HEK293 (cell line): ENCODE results near the gene PRRC2B.

ENCODE experiments used
- CTCF ChIA-PET: fragments of 350-600 bp; formaldehyde crosslinking; extraction: SDS; loops from one replicate; lab custom pipeline; 2021; ENCODE audit warnings: antibody characterized with exemption; lab: Yijun Ruan, JAX
- POLR2A ChIA-PET: fragments of 300-600 bp; formaldehyde crosslinking; extraction: SDS; loops from one replicate; lab custom pipeline; 2020; ENCODE audit warnings: antibody characterized with exemption, inconsistent platforms; lab: Yijun Ruan, JAX
- H3K27ac ChIP-seq: fragments of 200-500 bp; sonication (Bioruptor generic); 2 replicates; pipeline ENCODE4 v1.5.1; 2014; ENCODE audit warnings: low read depth, low read length, control low read depth, inconsistent platforms; ENCODE audit errors: extremely low read depth
- H3K36me3 ChIP-seq, 2 experiments: fragments of 200-500 bp in 1 of 2; sonication (Bioruptor generic) in 1 of 2; 1 replicate in 1 of 2; 2 replicates in 1 of 2; pipeline ENCODE4 v1.5.1; 2014 to 2017; ENCODE audit warnings: inconsistent platforms in 2 of 2, low read length in 2 of 2; ENCODE audit not compliant: control insufficient read depth in 2 of 2, insufficient read depth in 1 of 2
- H3K4me1 ChIP-seq: fragments of 200-500 bp; sonication (Bioruptor generic); 2 replicates; pipeline ENCODE4 v1.5.1; 2014; ENCODE audit warnings: mild to moderate bottlenecking, low read length, inconsistent platforms; ENCODE audit not compliant: control insufficient read depth, insufficient read depth
- H3K4me3 ChIP-seq: 2 replicates; pipeline ENCODE4 v1.5.1; 2011; ENCODE audit warnings: low read depth, mild to moderate bottlenecking, control low read depth, low read length, moderate library complexity
- H3K9me3 ChIP-seq: fragments of 200-500 bp; sonication (Bioruptor generic); 2 replicates; pipeline ENCODE4 v1.5.1; 2014; ENCODE audit warnings: low read depth, low read length, inconsistent platforms; ENCODE audit not compliant: control insufficient read depth, insufficient read depth
- BCL11A ChIP-seq: fragments of 450-650 bp; formaldehyde crosslinking; IDR thresholded peaks from 2 replicates; pipeline ENCODE4 v1.5.1; 2016; ENCODE audit warnings: low read depth, missing biosample characterization, missing genetic modification characterization
- HOXA7 ChIP-seq: sonication (generic); formaldehyde crosslinking; IDR thresholded peaks from 2 replicates; pipeline ENCODE4 v1.8.1; 2022; ENCODE audit warnings: missing genetic modification reagents, borderline replicate concordance
- SCRT1 ChIP-seq: fragments of 450-650 bp; formaldehyde crosslinking; IDR thresholded peaks from 2 replicates; pipeline ENCODE4 v1.5.1; 2016; ENCODE audit warnings: missing biosample characterization, missing genetic modification characterization, borderline replicate concordance
- SCRT2 ChIP-seq: fragments of 450-650 bp; formaldehyde crosslinking; IDR thresholded peaks from 2 replicates; pipeline ENCODE4 v1.5.1; 2016; ENCODE audit warnings: missing biosample characterization, missing genetic modification characterization
- ZBTB1 ChIP-seq: fragments of 450-650 bp; formaldehyde crosslinking; IDR thresholded peaks from 2 replicates; pipeline ENCODE4 v1.5.1; 2016; ENCODE audit warnings: missing biosample characterization, missing genetic modification characterization
- ZBTB48 ChIP-seq: fragments of 450-650 bp; formaldehyde crosslinking; IDR thresholded peaks from 2 replicates; pipeline ENCODE4 v1.5.1; 2016; ENCODE audit warnings: missing biosample characterization, missing genetic modification characterization
- ZFP37 ChIP-seq: fragments of 450-650 bp; formaldehyde crosslinking; IDR thresholded peaks from 2 replicates; pipeline ENCODE4 v1.5.1; 2016; ENCODE audit warnings: missing biosample characterization, missing genetic modification characterization
- ZNF121 ChIP-seq: fragments of 450-650 bp; formaldehyde crosslinking; IDR thresholded peaks from 2 replicates; pipeline ENCODE4 v1.5.1; 2016; ENCODE audit warnings: missing biosample characterization, missing genetic modification characterization
- ZNF138 ChIP-seq: fragments of 450-650 bp; formaldehyde crosslinking; IDR thresholded peaks from 2 replicates; pipeline ENCODE4 v1.5.1; 2016; ENCODE audit warnings: missing biosample characterization, missing genetic modification characterization, borderline replicate concordance
- ZNF214 ChIP-seq: fragments of 450-650 bp; formaldehyde crosslinking; IDR thresholded peaks from 2 replicates; pipeline ENCODE4 v1.5.1; 2017; ENCODE audit warnings: missing biosample characterization, mild to moderate bottlenecking, missing genetic modification characterization, borderline replicate concordance
- ZNF223 ChIP-seq: fragments of 450-650 bp; formaldehyde crosslinking; IDR thresholded peaks from 2 replicates; pipeline ENCODE4 v1.5.1; 2016; ENCODE audit warnings: missing biosample characterization, missing genetic modification characterization
- ZNF311 ChIP-seq: fragments of 450-650 bp; formaldehyde crosslinking; IDR thresholded peaks from 2 replicates; pipeline ENCODE4 v1.5.1; 2017; ENCODE audit warnings: missing biosample characterization, missing genetic modification characterization, borderline replicate concordance
- ZNF324 ChIP-seq: fragments of 450-650 bp; formaldehyde crosslinking; IDR thresholded peaks from 2 replicates; pipeline ENCODE4 v1.5.1; 2016; ENCODE audit warnings: missing biosample characterization, missing genetic modification characterization
- ZNF354C ChIP-seq: fragments of 450-650 bp; formaldehyde crosslinking; IDR thresholded peaks from 2 replicates; pipeline ENCODE4 v1.5.1; 2016; ENCODE audit warnings: missing biosample characterization, missing genetic modification characterization, low read depth, borderline replicate concordance
- ZNF366 ChIP-seq: fragments of 450-650 bp; formaldehyde crosslinking; conservative IDR thresholded peaks from 2 replicates; pipeline ENCODE4 v1.5.1; 2016; ENCODE audit warnings: missing biosample characterization, missing genetic modification characterization
- ZNF473 ChIP-seq: fragments of 450-650 bp; formaldehyde crosslinking; IDR thresholded peaks from 2 replicates; pipeline ENCODE4 v1.5.1; 2017; ENCODE audit warnings: missing biosample characterization, missing genetic modification characterization
- ZNF48 ChIP-seq: fragments of 450-650 bp; formaldehyde crosslinking; IDR thresholded peaks from 2 replicates; pipeline ENCODE4 v1.5.1; 2016; ENCODE audit warnings: missing biosample characterization, missing genetic modification characterization
- ZNF560 ChIP-seq: fragments of 450-650 bp; formaldehyde crosslinking; IDR thresholded peaks from 2 replicates; pipeline ENCODE4 v1.5.1; 2017; ENCODE audit warnings: missing biosample characterization, missing genetic modification characterization, borderline replicate concordance
- ZNF623 ChIP-seq: fragments of 450-650 bp; formaldehyde crosslinking; IDR thresholded peaks from 2 replicates; pipeline ENCODE4 v1.5.1; 2016; ENCODE audit warnings: missing biosample characterization, missing genetic modification characterization
- ZNF658 ChIP-seq: fragments of 450-650 bp; formaldehyde crosslinking; IDR thresholded peaks from 2 replicates; pipeline ENCODE4; 2016; ENCODE audit warnings: missing biosample characterization, missing genetic modification characterization
- ZNF677 ChIP-seq: fragments of 450-650 bp; IDR thresholded peaks from 2 replicates; pipeline ENCODE4 v1.5.0; 2018; ENCODE audit warnings: missing biosample characterization, mild to moderate bottlenecking, missing genetic modification characterization, moderate library complexity
- ZNF785 ChIP-seq: fragments of 450-650 bp; formaldehyde crosslinking; IDR thresholded peaks from 2 replicates; pipeline ENCODE4 v1.5.1; 2016; ENCODE audit warnings: missing biosample characterization, missing genetic modification characterization
- ZSCAN16 ChIP-seq: fragments of 450-650 bp; formaldehyde crosslinking; IDR thresholded peaks from 2 replicates; pipeline ENCODE4 v1.5.1; 2016; ENCODE audit warnings: missing biosample characterization, missing genetic modification characterization
- TF ChIP-seq, protein P1 (sequence below): fragments of 450-650 bp; formaldehyde crosslinking; IDR thresholded peaks from 2 replicates; pipeline ENCODE4 v1.5.0; 2017; ENCODE audit warnings: missing biosample characterization, missing genetic modification characterization, borderline replicate concordance
- TF ChIP-seq, protein P2 (sequence below): fragments of 450-650 bp; formaldehyde crosslinking; IDR thresholded peaks from 2 replicates; pipeline ENCODE4 v1.5.1; 2016; ENCODE audit warnings: missing biosample characterization, missing genetic modification characterization, borderline replicate concordance

Gene PRRC2B

DNA sequence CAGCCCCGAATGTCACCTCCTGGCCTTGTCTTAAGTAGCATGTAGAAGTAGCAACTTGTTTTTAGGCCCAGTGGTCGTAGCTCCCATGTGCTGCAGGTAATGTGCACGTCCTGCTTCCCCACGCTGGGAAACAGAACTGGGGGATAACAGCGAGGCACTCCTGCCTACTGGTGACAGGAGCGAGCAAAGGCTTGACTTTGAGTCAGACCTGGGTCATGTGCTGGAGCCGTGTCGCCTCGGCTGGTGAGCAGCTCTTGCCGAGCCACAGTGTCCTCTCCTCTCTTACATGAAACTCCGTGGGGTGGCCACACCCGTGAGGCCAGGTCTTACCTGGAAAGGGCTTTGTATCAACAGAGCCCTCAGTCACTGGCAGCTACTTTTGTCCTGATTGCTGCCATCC lies 91.3 kb downstream of the PRRC2B start:
- Histone ChIP-seq H3K36me3 (peaks cover 50 to 98% of the 10 kb centered on the region in 2 experiments), H3K27ac (no peak overlapping the region), H3K4me3 (no peak overlapping the region), H3K9me3 (no peaks in the 10 kb centered on the region), H3K4me1 (no peaks in the 10 kb centered on the region)
- TF ChIP-seq ZSCAN16 (tag by site-specific recombination) (no peak), ZNF560 (tag by site-specific recombination) (no peak), ZNF324 (tag by site-specific recombination) (no peak), ZNF138 (tag by site-specific recombination) (no peak), ZNF354C (no peak), ZNF223 (tag by site-specific recombination) (no peak)
- TF ChIP-seq, protein P1, sequence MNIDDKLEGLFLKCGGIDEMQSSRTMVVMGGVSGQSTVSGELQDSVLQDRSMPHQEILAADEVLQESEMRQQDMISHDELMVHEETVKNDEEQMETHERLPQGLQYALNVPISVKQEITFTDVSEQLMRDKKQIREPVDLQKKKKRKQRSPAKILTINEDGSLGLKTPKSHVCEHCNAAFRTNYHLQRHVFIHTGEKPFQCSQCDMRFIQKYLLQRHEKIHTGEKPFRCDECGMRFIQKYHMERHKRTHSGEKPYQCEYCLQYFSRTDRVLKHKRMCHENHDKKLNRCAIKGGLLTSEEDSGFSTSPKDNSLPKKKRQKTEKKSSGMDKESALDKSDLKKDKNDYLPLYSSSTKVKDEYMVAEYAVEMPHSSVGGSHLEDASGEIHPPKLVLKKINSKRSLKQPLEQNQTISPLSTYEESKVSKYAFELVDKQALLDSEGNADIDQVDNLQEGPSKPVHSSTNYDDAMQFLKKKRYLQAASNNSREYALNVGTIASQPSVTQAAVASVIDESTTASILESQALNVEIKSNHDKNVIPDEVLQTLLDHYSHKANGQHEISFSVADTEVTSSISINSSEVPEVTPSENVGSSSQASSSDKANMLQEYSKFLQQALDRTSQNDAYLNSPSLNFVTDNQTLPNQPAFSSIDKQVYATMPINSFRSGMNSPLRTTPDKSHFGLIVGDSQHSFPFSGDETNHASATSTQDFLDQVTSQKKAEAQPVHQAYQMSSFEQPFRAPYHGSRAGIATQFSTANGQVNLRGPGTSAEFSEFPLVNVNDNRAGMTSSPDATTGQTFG (tag by site-specific recombination), result no peak
- CTCF ChIA-PET, result interaction anchor here (0.7 to 0.9 kb wide), 2 partner anchors 11 to 15 kb away, joined by 4 read pairs; no protein-coding TSS in a partner anchor
- POLR2A ChIA-PET, result interaction anchor here (0.5 to 1.2 kb wide), 2 partner anchors 112 to 242 kb away, joined by 3 to 4 read pairs; no protein-coding TSS in a partner anchor

DNA sequence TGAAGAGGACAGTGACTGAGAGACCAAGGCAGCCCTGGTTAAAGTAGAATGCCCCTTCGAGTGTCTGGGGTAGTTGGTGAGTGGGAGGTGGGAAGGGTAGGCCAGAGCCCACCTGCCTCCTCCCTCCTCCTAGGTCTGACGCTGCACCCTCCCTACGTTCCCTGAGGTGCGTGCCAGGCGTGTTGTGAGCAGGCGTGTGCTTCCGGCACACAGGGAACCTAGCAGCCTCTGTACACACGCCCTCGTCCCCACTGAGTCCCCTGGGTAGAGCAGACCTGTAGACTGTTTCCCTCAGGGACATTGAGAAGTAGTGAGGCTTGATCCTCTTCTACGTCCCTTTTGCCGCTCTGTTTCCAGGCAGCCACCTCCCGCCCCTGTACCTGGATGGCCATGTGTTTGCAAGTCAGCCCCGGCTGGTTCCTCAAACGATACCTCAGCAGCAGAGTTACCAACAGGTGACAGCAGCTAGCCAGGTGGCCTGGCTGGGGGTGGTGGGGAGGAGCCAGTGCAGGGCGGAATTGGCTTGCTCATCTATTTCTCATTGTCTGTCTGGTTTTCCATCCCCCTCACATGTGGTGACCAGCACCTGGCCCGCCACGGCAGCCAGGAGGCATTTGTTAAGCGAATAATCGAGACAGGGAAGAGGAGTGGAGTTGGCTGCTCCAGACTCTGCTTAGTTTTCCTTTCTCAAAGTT lies 92.0 kb downstream of the PRRC2B start:
- no peak for TF ChIP-seq ZNF214
- no peak for TF ChIP-seq ZNF48 (tag by site-specific recombination)
- TF ChIP-seq SCRT1, result 0 out of 2 replicates have a peak, but pooled peaks have one; percentile 48
- peak; percentile 78 for TF ChIP-seq SCRT2 (tag by site-specific recombination)
- TF ChIP-seq ZBTB48, result no peak
- TF ChIP-seq ZNF121 (tag by site-specific recombination), result no peak
- no peak for TF ChIP-seq ZNF658
- TF ChIP-seq ZBTB1, result no peak
- no peak for TF ChIP-seq ZNF623 (tag by site-specific recombination)
- TF ChIP-seq, all 188 proteins: peak for 2
- no peaks in the 10 kb centered on the region for H3K4me1 ChIP-seq
- no peak overlapping the region for H3K27ac ChIP-seq
- peaks cover 45 to 98% of the 10 kb centered on the region in 2 experiments for H3K36me3 ChIP-seq
- ChIA-PET POLR2A (interaction anchor here (1.2 kb wide), 1 partner anchor 112 kb away, joined by 4 read pairs; no protein-coding TSS in a partner anchor), CTCF (no interaction called here)
- no peaks in the 10 kb centered on the region for H3K9me3 ChIP-seq
- H3K4me3 ChIP-seq, result no peak overlapping the region

DNA sequence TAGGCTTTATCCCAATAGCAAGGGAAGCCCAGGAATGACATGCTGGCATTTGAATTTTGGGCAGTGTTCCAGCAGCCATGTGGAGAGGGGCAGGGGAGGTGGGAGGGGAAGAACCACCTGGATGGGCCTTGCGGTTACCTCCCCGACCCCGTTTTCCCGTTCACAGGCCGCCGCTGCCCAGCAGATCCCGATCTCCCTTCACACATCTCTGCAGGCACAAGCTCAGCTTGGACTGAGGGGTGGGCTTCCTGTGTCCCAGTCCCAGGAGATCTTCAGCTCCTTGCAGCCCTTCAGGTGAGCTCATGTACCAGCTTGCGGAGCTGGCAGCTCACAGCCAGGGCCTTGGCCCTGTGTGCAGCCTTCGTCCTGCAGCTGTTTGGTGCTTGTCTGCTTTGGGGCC lies 93.1 kb downstream of the PRRC2B start:
- ChIA-PET POLR2A (no interaction called here), CTCF (interaction anchor here (1.3 kb wide), 1 partner anchor 9 kb away, joined by 5 read pairs; no protein-coding TSS in a partner anchor)
- TF ChIP-seq ZNF366 (no peak), ZNF677 (tag by site-specific recombination) (no peak), ZNF311 (no peak), ZNF473 (no peak), HOXA7 (CRISPR knock-in tag) (no peak), ZFP37 (tag by site-specific recombination) (no peak), BCL11A (tag by site-specific recombination) (no peak), ZNF785 (tag by site-specific recombination) (no peak)
- TF ChIP-seq, protein P2, sequence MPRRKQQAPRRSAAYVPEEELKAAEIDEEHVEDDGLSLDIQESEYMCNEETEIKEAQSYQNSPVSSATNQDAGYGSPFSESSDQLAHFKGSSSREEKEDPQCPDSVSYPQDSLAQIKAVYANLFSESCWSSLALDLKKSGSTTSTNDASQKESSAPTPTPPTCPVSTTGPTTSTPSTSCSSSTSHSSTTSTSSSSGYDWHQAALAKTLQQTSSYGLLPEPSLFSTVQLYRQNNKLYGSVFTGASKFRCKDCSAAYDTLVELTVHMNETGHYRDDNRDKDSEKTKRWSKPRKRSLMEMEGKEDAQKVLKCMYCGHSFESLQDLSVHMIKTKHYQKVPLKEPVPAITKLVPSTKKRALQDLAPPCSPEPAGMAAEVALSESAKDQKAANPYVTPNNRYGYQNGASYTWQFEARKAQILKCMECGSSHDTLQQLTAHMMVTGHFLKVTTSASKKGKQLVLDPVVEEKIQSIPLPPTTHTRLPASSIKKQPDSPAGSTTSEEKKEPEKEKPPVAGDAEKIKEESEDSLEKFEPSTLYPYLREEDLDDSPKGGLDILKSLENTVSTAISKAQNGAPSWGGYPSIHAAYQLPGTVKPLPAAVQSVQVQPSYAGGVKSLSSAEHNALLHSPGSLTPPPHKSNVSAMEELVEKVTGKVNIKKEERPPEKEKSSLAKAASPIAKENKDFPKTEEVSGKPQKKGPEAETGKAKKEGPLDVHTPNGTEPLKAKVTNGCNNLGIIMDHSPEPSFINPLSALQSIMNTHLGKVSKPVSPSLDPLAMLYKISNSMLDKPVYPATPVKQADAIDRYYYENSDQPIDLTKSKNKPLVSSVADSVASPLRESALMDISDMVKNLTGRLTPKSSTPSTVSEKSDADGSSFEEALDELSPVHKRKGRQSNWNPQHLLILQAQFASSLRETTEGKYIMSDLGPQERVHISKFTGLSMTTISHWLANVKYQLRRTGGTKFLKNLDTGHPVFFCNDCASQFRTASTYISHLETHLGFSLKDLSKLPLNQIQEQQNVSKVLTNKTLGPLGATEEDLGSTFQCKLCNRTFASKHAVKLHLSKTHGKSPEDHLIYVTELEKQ (tag by site-specific recombination), result no peak

More for the DNA sequence above, 93.1 kb downstream of the PRRC2B start:
- Histone ChIP-seq H3K27ac (no peak overlapping the region), H3K4me3 (no peak overlapping the region), H3K4me1 (no peaks in the 10 kb centered on the region), H3K9me3 (no peaks in the 10 kb centered on the region), H3K36me3 (peaks cover 34 to 100% of the 10 kb centered on the region in 2 experiments)
